H1 (cell line): ENCODE results near the gene HRH2. TPM values are rescaled to one million over a fixed set of nuclear protein-coding genes. Genes with fewer than 3 reads are reported as not detected.

ENCODE experiments used
- CTCF ChIA-PET: fragments of 300-600 bp; sonication (Branson Sonifier 250); formaldehyde crosslinking; loops from one replicate; lab custom pipeline; 2021; ENCODE audit not compliant: partially characterized antibody; lab: Charles Lee
- POLR2A ChIA-PET: fragments of 300-600 bp; sonication (Branson Sonifier 250); formaldehyde crosslinking; loops from one replicate; lab custom pipeline; 2021; ENCODE audit warnings: inconsistent platforms; ENCODE audit not compliant: partially characterized antibody; lab: Charles Lee
- DNase-seq, 2 experiments: peaks; one replicate each; pipeline versions ENCODE4 v3.0.0 to v3.0.0-alpha.2; 2010 to 2022; ENCODE audit warnings: low spot score in 2 of 2, low read depth in 1 of 2, mixed read lengths in 1 of 2
- FAIRE-seq: peaks from 2 replicates; lab custom pipeline; 2011; peaks lifted over from hg19 to GRCh38; lab: Jason Lieb, UNC
- H2AFZ ChIP-seq: 2 replicates; pipeline ENCODE4 v1.8.1; 2012; ENCODE audit warnings: low read length, inconsistent platforms
- H2AK5ac ChIP-seq: 2 replicates; pipeline ENCODE4 v1.6.1; 2013; ENCODE audit warnings: low read depth, low read length
- H2BK120ac ChIP-seq: replicated peaks from 2 replicates; pipeline ENCODE3; 2013; ENCODE audit warnings: low read depth, low read length, inconsistent platforms
- H2BK12ac ChIP-seq: 2 replicates; pipeline ENCODE4 v1.6.1; 2013; ENCODE audit warnings: low read depth, low read length
- H2BK15ac ChIP-seq: 2 replicates; pipeline ENCODE4 v1.6.1; 2013; ENCODE audit warnings: low read length
- H2BK20ac ChIP-seq: 2 replicates; pipeline ENCODE4 v1.6.1; 2013; ENCODE audit warnings: low read length
- H2BK5ac ChIP-seq: 2 replicates; pipeline ENCODE4 v1.6.1; 2013; ENCODE audit warnings: low read depth, low read length
- H3K14ac ChIP-seq: 2 replicates; pipeline ENCODE4 v1.6.1; 2013; ENCODE audit warnings: inconsistent platforms; ENCODE audit not compliant: insufficient read length
- H3K18ac ChIP-seq: 2 replicates; pipeline ENCODE4 v1.6.1; 2013; ENCODE audit warnings: low read length; ENCODE audit errors: extremely low read depth
- H3K23ac ChIP-seq: 2 replicates; pipeline ENCODE4 v1.6.1; 2013; ENCODE audit warnings: inconsistent platforms; ENCODE audit not compliant: insufficient read length
- H3K23me2 ChIP-seq: 2 replicates; pipeline ENCODE4 v1.6.1; 2013; ENCODE audit warnings: low read depth, low read length
- H3K27ac ChIP-seq: 2 replicates; pipeline ENCODE4 v1.6.1; 2011; ENCODE audit warnings: low read depth, low read length, inconsistent platforms
- H3K27me3 ChIP-seq, 4 experiments: replicated peaks in 1 of 4; 1 replicate in 1 of 4; 2 replicates in 3 of 4; pipeline versions ENCODE4 v1.6.1 to v1.8.1; 2011 to 2013; ENCODE audit warnings: low read length in 3 of 4, mild to moderate bottlenecking in 3 of 4, inconsistent platforms in 2 of 4, mixed read lengths in 2 of 4, moderate library complexity in 1 of 4; ENCODE audit not compliant: control insufficient read depth in 3 of 4, insufficient read depth in 3 of 4; ENCODE audit errors: extremely low read depth in 1 of 4
- H3K36me3 ChIP-seq, 4 experiments: 2 replicates each; pipeline versions ENCODE4 v1.6.1 to v1.8.1; 2011 to 2013; ENCODE audit warnings: mild to moderate bottlenecking in 4 of 4, low read length in 3 of 4, moderate library complexity in 2 of 4, control low read depth in 1 of 4, inconsistent platforms in 1 of 4; ENCODE audit not compliant: insufficient read depth in 4 of 4, control insufficient read depth in 2 of 4
- H3K4ac ChIP-seq: replicated peaks from 2 replicates; pipeline ENCODE3; 2013; ENCODE audit warnings: low read length, low read depth, mixed read lengths, inconsistent platforms; ENCODE audit not compliant: insufficient read length
- H3K4me1 ChIP-seq, 4 experiments: replicated peaks in 1 of 4; 1 replicate in 1 of 4; 2 replicates in 3 of 4; pipeline versions ENCODE4 v1.6.1 to v1.8.1; 2011 to 2013; ENCODE audit warnings: low read length in 3 of 4, inconsistent platforms in 2 of 4, mixed read lengths in 1 of 4; ENCODE audit not compliant: insufficient read depth in 4 of 4, control insufficient read depth in 3 of 4
- H3K4me2 ChIP-seq, 2 experiments: 2 replicates each; pipeline versions ENCODE4 v1.6.1 to v1.8.1; 2011 to 2013; ENCODE audit warnings: low read depth in 2 of 2, low read length in 2 of 2, control low read depth in 1 of 2, inconsistent platforms in 1 of 2, mild to moderate bottlenecking in 1 of 2; ENCODE audit not compliant: insufficient read depth in 1 of 2
- H3K4me3 ChIP-seq, 4 experiments: fragments of 200-600, 300-600 bp in 1 of 4; sonication (generic), shearing (Covaris generic), sonication (Bioruptor Twin) in 1 of 4; 2 replicates each; pipeline versions ENCODE4 v1.5.1 to v1.8.1; 2011 to 2016; ENCODE audit warnings: low read length in 4 of 4, low read depth in 3 of 4, control low read depth in 2 of 4, inconsistent platforms in 2 of 4, mild to moderate bottlenecking in 2 of 4, mixed read lengths in 1 of 4, moderate library complexity in 1 of 4; ENCODE audit not compliant: insufficient read depth in 2 of 4; ENCODE audit errors: extremely low read depth in 1 of 4
- H3K56ac ChIP-seq: replicated peaks from 2 replicates; pipeline ENCODE3; 2013; ENCODE audit warnings: low read depth, mild to moderate bottlenecking, mixed read lengths, low read length, inconsistent platforms; ENCODE audit not compliant: insufficient read length
- H3K79me1 ChIP-seq: 2 replicates; pipeline ENCODE4 v1.6.1; 2013; ENCODE audit warnings: low read depth, low read length, control low read depth
- H3K79me2 ChIP-seq, 2 experiments: 2 replicates each; pipeline versions ENCODE4 v1.6.1 to v1.8.1; 2012 to 2013; ENCODE audit warnings: low read length in 2 of 2, mild to moderate bottlenecking in 2 of 2, inconsistent platforms in 1 of 2; ENCODE audit not compliant: insufficient read depth in 2 of 2, control insufficient read depth in 1 of 2
- H3K9ac ChIP-seq, 4 experiments: replicated peaks in 1 of 4; 1 replicate in 1 of 4; 2 replicates in 3 of 4; pipeline versions ENCODE4 v1.6.1 to v1.8.1; 2011 to 2013; ENCODE audit warnings: low read depth in 3 of 4, low read length in 3 of 4, control low read depth in 2 of 4, mild to moderate bottlenecking in 2 of 4, moderate library complexity in 2 of 4, inconsistent platforms in 1 of 4; ENCODE audit errors: extremely low read depth in 1 of 4
- H3K9me3 ChIP-seq, 2 experiments: 2 replicates each; pipeline versions ENCODE4 v1.6.1 to v1.8.1; 2012 to 2013; ENCODE audit warnings: mild to moderate bottlenecking in 2 of 2, moderate library complexity in 2 of 2, control low read depth in 1 of 2, inconsistent platforms in 1 of 2, low read depth in 1 of 2, low read length in 1 of 2, mixed read lengths in 1 of 2; ENCODE audit not compliant: insufficient read depth in 2 of 2
- H4K20me1 ChIP-seq, 2 experiments: replicated peaks in 1 of 2; 2 replicates each; pipeline versions ENCODE3 to v1.8.1; 2011 to 2013; ENCODE audit warnings: inconsistent platforms in 2 of 2, low read length in 2 of 2, mild to moderate bottlenecking in 1 of 2; ENCODE audit not compliant: insufficient read depth in 2 of 2, control insufficient read depth in 1 of 2
- H4K5ac ChIP-seq: 2 replicates; pipeline ENCODE4 v1.6.1; 2013; ENCODE audit warnings: low read length, low read depth, mixed read lengths, inconsistent platforms; ENCODE audit not compliant: insufficient read length
- H4K8ac ChIP-seq: 2 replicates; pipeline ENCODE4 v1.8.0; 2013; ENCODE audit warnings: mild to moderate bottlenecking, moderate library complexity, low read length, inconsistent platforms; ENCODE audit not compliant: insufficient read depth; ENCODE audit errors: extremely low read depth
- H4K91ac ChIP-seq: replicated peaks from 2 replicates; pipeline ENCODE3; 2013; ENCODE audit warnings: low read length, mixed read lengths, inconsistent platforms; ENCODE audit not compliant: insufficient read length
- CREB1 ChIP-seq: IDR thresholded peaks from 2 replicates; pipeline ENCODE4 v1.6.1; 2012; ENCODE audit warnings: inconsistent platforms
- E2F6 ChIP-seq: IDR thresholded peaks from 2 replicates; pipeline ENCODE4 v1.6.1; 2012; ENCODE audit warnings: inconsistent platforms
- SIX5 ChIP-seq: IDR thresholded peaks from 2 replicates; pipeline ENCODE4 v1.6.1; 2011; ENCODE audit warnings: mild to moderate bottlenecking, low read depth, low read length
- SUZ12 ChIP-seq: fragments of 200-600 bp; sonication (generic); IDR thresholded peaks from 2 replicates; pipeline ENCODE4 v1.6.1; 2012; ENCODE audit warnings: mild to moderate bottlenecking, inconsistent platforms, low read length, moderate library complexity, mixed read lengths
- WGBS, 2 experiments: shearing (Covaris generic) in 1 of 2; methylation state at CpG; one replicate each; pipeline versions ENCODE4 v1.1.6 to v1.1.7; 2013 to 2015; ENCODE audit warnings: low lambda C conversion rate in 2 of 2, mixed read lengths in 2 of 2, inconsistent platforms in 1 of 2, low coverage in 1 of 2, missing lambda C conversion rate in 1 of 2; ENCODE audit not compliant: insufficient replicate concordance in 2 of 2, insufficient coverage in 1 of 2, insufficient read length in 1 of 2; ENCODE audit errors: extremely low coverage in 1 of 2, missing lambda C conversion rate in 1 of 2; 5-methylcytosine and 5-hydroxymethylcytosine counted together
- polyA plus RNA-seq, 7 experiments: library from polyadenylated mRNA; depleted of rRNA in 3 of 7; stranded (reverse) in 5 of 7; unstranded in 2 of 7; fragments of >200 nt in 5 of 7; fragments of 200-250 nt in 2 of 7; gene quantifications; 1 replicate in 5 of 7; 2 replicates in 1 of 7; 4 replicates in 1 of 7; pipeline versions ENCODE4 v1.2.1 to v1.2.3, GENCODE V29; 2011 to 2013; ENCODE audit warnings: missing spikeins in 2 of 7, mixed read lengths in 2 of 7
- total RNA-seq: library from RNA; stranded (reverse); fragmentation: NEBNext Ultra II Directional; extraction: Animal tissue kit (Norgen Biotek cat#: 25700); gene quantifications from 2 replicates; pipeline ENCODE4 v1.2.1, GENCODE V29; 2021

Gene HRH2
- total and polyA plus RNA-seq, 2 of the 8 experiments (the other 6 are each of a cell fraction or from before 2014, with no cell fraction given), result 7.8 to 8.1 TPM

DNA sequence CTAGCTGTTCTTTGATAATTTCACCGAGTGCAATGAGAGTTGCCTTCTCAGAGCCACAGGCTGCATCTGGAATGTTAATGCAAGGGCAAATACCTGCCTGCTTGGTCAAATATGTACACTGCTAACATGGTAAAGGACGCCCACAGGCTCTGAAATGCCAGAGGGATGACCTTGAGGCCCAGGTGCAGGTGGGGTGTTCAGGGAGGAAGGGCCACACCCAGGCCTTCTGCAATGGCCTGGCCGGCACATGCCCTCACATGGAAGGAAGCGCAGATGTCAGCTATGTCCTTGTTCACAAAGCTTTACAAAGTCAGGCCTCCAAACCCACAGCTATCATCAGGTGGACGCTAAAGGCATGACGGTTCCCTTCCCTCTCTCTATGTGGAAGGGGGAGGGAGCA lies 48.6 kb downstream of the HRH2 start:
- Histone ChIP-seq H4K5ac (no peak overlapping the region), H3K18ac (no peak overlapping the region), H2BK12ac (no peak overlapping the region), H3K79me2 (no peaks in the 10 kb centered on the region), H2BK20ac (no peak overlapping the region), H3K27me3 (peaks cover 0 to 4% (median 0%) of the 10 kb centered on the region in 4 experiments; a peak in 1 of 7 replicates), H2AK5ac (no peak overlapping the region), H3K4ac (no peak overlapping the region), H2AFZ (no peak overlapping the region), H3K56ac (no peak overlapping the region), H3K36me3 (no peaks in the 10 kb centered on the region), H3K79me1 (no peaks in the 10 kb centered on the region), H3K9me3 (peaks cover 8 to 11% of the 10 kb centered on the region in 2 experiments; a peak in 3 of 4 replicates), H3K4me1 (no peaks in the 10 kb centered on the region; a peak in 2 of 7 replicates), H4K91ac (no peak overlapping the region), H3K14ac (no peak overlapping the region), H2BK5ac (no peak overlapping the region), H3K23me2 (no peaks in the 10 kb centered on the region), H2BK120ac (no peak overlapping the region), H2BK15ac (no peak overlapping the region), H4K20me1 (no peaks in the 10 kb centered on the region), H3K4me3 (no peak overlapping the region), H3K27ac (no peak overlapping the region), H3K9ac (no peak overlapping the region), H3K4me2 (no peak overlapping the region), H4K8ac (no peak overlapping the region), H3K23ac (no peak overlapping the region)
- ChIA-PET POLR2A (no interaction called here), CTCF (interaction anchor here (0.6 to 5.6 kb wide), 9 partner anchors 9 to 173 kb away, joined by 3 to 34 read pairs (median 5); no protein-coding TSS in a partner anchor)
- FAIRE-seq (no peak), DNase-seq (no peak)
- TF ChIP-seq CREB1 (no peak), E2F6 (no peak), SUZ12 (no peak), SIX5 (no peak)
- 88% methylated on average over 6 of the region's 6 CpGs; no CpG with 5 or more reads in 1 of the 2 experiments for WGBS, 2 experiments
